PFSK-1 (cell line): ENCODE measurements around the gene NDUFA1.

Experiments
- FOXP2 ChIP-seq: optimal IDR thresholded peaks from 2 replicates; pipeline ENCODE3; 2011; ENCODE audit warnings: borderline replicate concordance, control low read depth, inconsistent platforms; ENCODE audit not compliant: insufficient read depth; ENCODE audit errors: extremely low read length, extremely low read depth
- POLR2AphosphoS5 ChIP-seq: IDR thresholded peaks from 2 replicates; pipeline ENCODE4 v1.6.1; 2012; ENCODE audit warnings: low read depth, mild to moderate bottlenecking, control low read depth, low read length, moderate library complexity
- REST ChIP-seq, 2 experiments: IDR thresholded peaks; 2 replicates each; pipeline versions ENCODE4 v1.6.1 to v1.8.0; 2011 to 2012; ENCODE audit warnings: low read depth in 2 of 2, low read length in 2 of 2, control low read depth in 1 of 2, inconsistent platforms in 1 of 2, mild to moderate bottlenecking in 1 of 2, moderate library complexity in 1 of 2; ENCODE audit not compliant: insufficient read depth in 1 of 2
- SIN3A ChIP-seq: IDR thresholded peaks from 2 replicates; pipeline ENCODE4 v1.6.1; 2012; ENCODE audit warnings: mild to moderate bottlenecking, low read length, moderate library complexity, borderline replicate concordance; ENCODE audit not compliant: insufficient read depth
- TAF1 ChIP-seq: IDR thresholded peaks from 2 replicates; pipeline ENCODE4 v1.6.1; 2012; ENCODE audit warnings: low read length, control low read depth, borderline replicate concordance; ENCODE audit not compliant: insufficient read depth

- no peak for TF ChIP-seq REST (IDR thresholded peaks at IDR 0.05; ENCODE audit: insufficient read depth in 1 of 2, low read depth in 2 of 2, low read length in 2 of 2)
- no peak for TF ChIP-seq POLR2AphosphoS5
- TF ChIP-seq SIN3A, result no peak
- no peak for TF ChIP-seq TAF1
- no peak for TF ChIP-seq FOXP2
These were observed 29.3 kb downstream of the NDUFA1 start for GRCh38 chrX:119900976-119901375.
